Measurements from ENCODE around the gene SORCS2.

The SORCS2 gene

GRCh38 chr4:7394681-7395451 lies 202.5 kb downstream of the SORCS2 start:
- Histone ChIP-seq H3K27ac (ENCODE audit: extremely low read depth, low read depth, low read length) (no peak overlapping the region), H3K4me1 (ENCODE audit: control insufficient read depth, insufficient read depth, low read length) (0 out of 2 replicates have a peak, but pooled peaks cover 3% of the 10 kb centered on the region), H3K36me3 (ENCODE audit: control insufficient read depth in 2 of 2, insufficient read depth in 1 of 2, low read length in 2 of 2) (no peaks in the 10 kb centered on the region), H3K9me3 (ENCODE audit: control insufficient read depth, insufficient read depth, low read depth, low read length) (no peaks in the 10 kb centered on the region), H3K4me3 (ENCODE audit: low read depth, low read length) (no peak overlapping the region)
- ChIA-PET CTCF (no interaction called here), POLR2A (no interaction called here)
- TF ChIP-seq ZIC2 (tag by site-specific recombination; IDR thresholded peaks at IDR 0.05) (peak; percentile 49; the same call in 1 of the 2 replicates), ZNF768 (tag by site-specific recombination; IDR thresholded peaks at IDR 0.05) (no peak)

GRCh38 chr4:7395645-7396044 lies 203.3 kb downstream of the SORCS2 start:
- no peaks in the 10 kb centered on the region for H3K36me3 ChIP-seq (ENCODE audit: control insufficient read depth in 2 of 2, insufficient read depth in 1 of 2, low read length in 2 of 2)
- no peak for TF ChIP-seq ZNF776 (tag by site-specific recombination; IDR thresholded peaks at IDR 0.05; ENCODE audit: borderline replicate concordance)
- TF ChIP-seq ZBTB1 (tag by site-specific recombination; IDR thresholded peaks at IDR 0.05) = no peak
- TF ChIP-seq ZBTB26 (tag by site-specific recombination; optimal IDR thresholded peaks at IDR 0.05) = no peak
- TF ChIP-seq KLF1 (tag by site-specific recombination; IDR thresholded peaks at IDR 0.05) = no peak
- TF ChIP-seq ATF2 (tag by site-specific recombination; IDR thresholded peaks at IDR 0.05; ENCODE audit: low read depth) = no peak
- no peak for TF ChIP-seq ZNF112 (tag by site-specific recombination; IDR thresholded peaks at IDR 0.05)
- TF ChIP-seq ZNF26 (tag by site-specific recombination; IDR thresholded peaks at IDR 0.05) = no peak
- TF ChIP-seq SP2 (tag by site-specific recombination; IDR thresholded peaks at IDR 0.05) = no peak
- TF ChIP-seq ZNF664 (tag by site-specific recombination; IDR thresholded peaks at IDR 0.05) = no peak
- no peak for TF ChIP-seq KLF7 (tag by site-specific recombination; IDR thresholded peaks at IDR 0.05; ENCODE audit: borderline replicate concordance)
- no peak for TF ChIP-seq ZNF350 (tag by site-specific recombination; IDR thresholded peaks at IDR 0.05)
- TF ChIP-seq PRDM1 (tag by site-specific recombination; IDR thresholded peaks at IDR 0.05) = no peak
- no peak for TF ChIP-seq ZNF585B (tag by site-specific recombination; IDR thresholded peaks at IDR 0.05)
- no peak for TF ChIP-seq ZNF624 (tag by site-specific recombination; IDR thresholded peaks at IDR 0.05)
- TF ChIP-seq ZSCAN16 (tag by site-specific recombination; IDR thresholded peaks at IDR 0.05) = no peak
- no peak for TF ChIP-seq ZNF677 (tag by site-specific recombination; IDR thresholded peaks at IDR 0.05)
- H3K4me3 ChIP-seq (ENCODE audit: low read depth, low read length) = no peak overlapping the region
- no peaks in the 10 kb centered on the region for H3K9me3 ChIP-seq (ENCODE audit: control insufficient read depth, insufficient read depth, low read depth, low read length)
- CTCF ChIA-PET = no interaction called here
- H3K4me1 ChIP-seq (ENCODE audit: control insufficient read depth, insufficient read depth, low read length) = 0 out of 2 replicates have a peak, but pooled peaks cover 3% of the 10 kb centered on the region
- POLR2A ChIA-PET = no interaction called here
- H3K27ac ChIP-seq (ENCODE audit: extremely low read depth, low read depth, low read length) = no peak overlapping the region

All from HEK293 (cell line).